ENCODE results near the gene RORC.
A peak's percentile ranks its signal among the peaks of the same experiment; 100 is the strongest.
"Not testable (repeated sequence)": the region's sequence is repeated elsewhere in the genome, so short reads cannot be mapped to it uniquely, and the experiment has no call there.

The RORC gene

GRCh38 chr1:151783796-151784195 lies 47.8 kb downstream of the RORC start:
- Histone ChIP-seq H3K4me2 (ENCODE audit: low read length) (peak overlapping the region; percentile 46), H3K27me3 (ENCODE audit: control insufficient read depth, insufficient read depth, low read length) (no peaks in the 10 kb centered on the region), H3K79me2 (no peaks in the 10 kb centered on the region), H2AFZ (no peak overlapping the region), H3K9me3 (ENCODE audit: control insufficient read depth, low read length) (no peaks in the 10 kb centered on the region), H3K27ac (peak overlapping the region; percentile 76), H3K4me1 (peaks cover 21% of the 10 kb centered on the region), H3K9ac (no peak overlapping the region), H3K36me3 (ENCODE audit: control insufficient read depth, insufficient read depth, low read length) (no peaks in the 10 kb centered on the region), H3K4me3 (ENCODE audit: low read depth, low read length) (peak overlapping the region; percentile 17)
- no peak for TF ChIP-seq CTCF (IDR thresholded peaks at IDR 0.05)

- Histone ChIP-seq H2AFZ (no peak overlapping the region), H3K27me3 (ENCODE audit: control insufficient read depth, insufficient read depth, low read length) (no peaks in the 10 kb centered on the region), H3K4me1 (peaks cover 21% of the 10 kb centered on the region), H3K27ac (peak overlapping the region; percentile 71), H3K9ac (no peak overlapping the region), H3K79me2 (no peaks in the 10 kb centered on the region), H3K4me3 (ENCODE audit: low read depth, low read length) (no peak overlapping the region), H3K9me3 (ENCODE audit: control insufficient read depth, low read length) (no peaks in the 10 kb centered on the region), H3K36me3 (ENCODE audit: control insufficient read depth, insufficient read depth, low read length) (no peaks in the 10 kb centered on the region), H3K4me2 (ENCODE audit: low read length) (peak overlapping the region; percentile 40)
- TF ChIP-seq CTCF (IDR thresholded peaks at IDR 0.05), result no peak
Measured at GRCh38 chr1:151782741-151783140, 48.9 kb downstream of the RORC start.

GRCh38 chr1:151782026-151782425 lies 49.6 kb downstream of the RORC start:
- Histone ChIP-seq H3K27ac (peak overlapping the region; percentile 71), H3K4me1 (peaks cover 21% of the 10 kb centered on the region)
- not testable (repeated sequence) for H3K9ac ChIP-seq; H3K9me3 ChIP-seq (ENCODE audit: control insufficient read depth, low read length); H3K4me2 ChIP-seq (ENCODE audit: low read length); H3K4me3 ChIP-seq (ENCODE audit: low read depth, low read length); H3K79me2 ChIP-seq; H3K27me3 ChIP-seq (ENCODE audit: control insufficient read depth, insufficient read depth, low read length); H3K36me3 ChIP-seq (ENCODE audit: control insufficient read depth, insufficient read depth, low read length); H2AFZ ChIP-seq

GRCh38 chr1:151780736-151781135 lies 50.9 kb downstream of the RORC start:
- H3K27me3 ChIP-seq (ENCODE audit: control insufficient read depth, insufficient read depth, low read length); H2AFZ ChIP-seq; H3K4me2 ChIP-seq (ENCODE audit: low read length); H3K4me3 ChIP-seq (ENCODE audit: low read depth, low read length); H3K9ac ChIP-seq; H3K9me3 ChIP-seq (ENCODE audit: control insufficient read depth, low read length); H3K36me3 ChIP-seq (ENCODE audit: control insufficient read depth, insufficient read depth, low read length); H3K79me2 ChIP-seq: not testable (repeated sequence)
- Histone ChIP-seq H3K27ac (peak overlapping the region; percentile 60), H3K4me1 (peaks cover 29% of the 10 kb centered on the region)

GRCh38 chr1:151779852-151780251 lies 51.8 kb downstream of the RORC start:
- no peak for TF ChIP-seq CTCF (IDR thresholded peaks at IDR 0.05)

GRCh38 chr1:151777317-151777716 lies 54.3 kb downstream of the RORC start:
- Histone ChIP-seq H3K9ac (no peak overlapping the region), H3K4me3 (ENCODE audit: low read depth, low read length) (no peak overlapping the region), H3K27me3 (ENCODE audit: control insufficient read depth, insufficient read depth, low read length) (no peaks in the 10 kb centered on the region), H3K36me3 (ENCODE audit: control insufficient read depth, insufficient read depth, low read length) (no peaks in the 10 kb centered on the region), H3K4me1 (peaks cover 34% of the 10 kb centered on the region), H3K79me2 (no peaks in the 10 kb centered on the region), H3K27ac (peak overlapping the region; percentile 95), H3K9me3 (ENCODE audit: control insufficient read depth, low read length) (no peaks in the 10 kb centered on the region), H3K4me2 (ENCODE audit: low read length) (no peak overlapping the region), H2AFZ (no peak overlapping the region)
- no peak for TF ChIP-seq CTCF (IDR thresholded peaks at IDR 0.05)

More at GRCh38 chr1:151779852-151780251, 51.8 kb downstream of the RORC start:
- Histone ChIP-seq H3K9me3 (ENCODE audit: control insufficient read depth, low read length) (no peaks in the 10 kb centered on the region), H3K27ac (peak overlapping the region; percentile 60), H3K36me3 (ENCODE audit: control insufficient read depth, insufficient read depth, low read length) (no peaks in the 10 kb centered on the region), H3K4me1 (peaks cover 35% of the 10 kb centered on the region), H3K4me2 (ENCODE audit: low read length) (no peak overlapping the region), H3K4me3 (ENCODE audit: low read depth, low read length) (no peak overlapping the region), H2AFZ (no peak overlapping the region), H3K27me3 (ENCODE audit: control insufficient read depth, insufficient read depth, low read length) (no peaks in the 10 kb centered on the region), H3K79me2 (no peaks in the 10 kb centered on the region), H3K9ac (no peak overlapping the region)
